Stimulated activated CD8-positive, alpha-beta memory T cell treated with anti-CD3 and anti-CD28 coated beads, Interleukin-12 subunit alpha, Interleukin-12 subunit beta, amount 100 ng/mL, for 1 hour (primary cell): ENCODE data around the gene SMARCA4.

Experiments used
- DNase-seq: peaks from one replicate; pipeline ENCODE4 v3.0.0-alpha.2; 2020; ENCODE audit warnings: low read depth

The SMARCA4 gene

GRCh38 chr19:11012507-11012906 lies 51.7 kb downstream of the SMARCA4 start:
- no peak for DNase-seq

DNA sequence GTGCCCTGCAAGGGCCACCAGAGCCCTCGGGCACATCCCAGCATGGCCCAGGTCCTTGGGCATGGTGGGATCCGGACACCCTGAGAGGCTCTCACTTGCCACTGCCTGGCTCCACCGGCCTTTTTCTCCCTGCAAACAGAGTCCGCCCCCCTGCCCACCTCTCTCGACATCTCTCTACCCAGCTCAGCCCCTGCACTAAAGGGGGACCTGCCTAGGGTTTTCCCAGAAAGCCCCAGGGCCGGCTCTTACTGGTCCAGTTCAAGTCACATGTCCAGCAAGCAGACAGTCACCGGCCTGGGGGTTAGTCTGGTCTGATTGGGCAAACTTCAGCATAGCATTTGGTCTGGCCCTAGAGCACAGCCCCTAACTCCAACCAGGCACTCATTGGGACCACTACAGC lies 52.9 kb downstream of the SMARCA4 start:
- DNase-seq = no peak

- no peak for DNase-seq
Observed at GRCh38 chr19:11014403-11014911, 53.6 kb downstream of the SMARCA4 start.

GRCh38 chr19:11016631-11017030 lies 55.8 kb downstream of the SMARCA4 start:
- no peak for DNase-seq

GRCh38 chr19:11017275-11018035 lies 56.6 kb downstream of the SMARCA4 start:
- DNase-seq = no peak

- DNase-seq = no peak
Observed at GRCh38 chr19:11018179-11018578, 57.3 kb downstream of the SMARCA4 start.

DNA sequence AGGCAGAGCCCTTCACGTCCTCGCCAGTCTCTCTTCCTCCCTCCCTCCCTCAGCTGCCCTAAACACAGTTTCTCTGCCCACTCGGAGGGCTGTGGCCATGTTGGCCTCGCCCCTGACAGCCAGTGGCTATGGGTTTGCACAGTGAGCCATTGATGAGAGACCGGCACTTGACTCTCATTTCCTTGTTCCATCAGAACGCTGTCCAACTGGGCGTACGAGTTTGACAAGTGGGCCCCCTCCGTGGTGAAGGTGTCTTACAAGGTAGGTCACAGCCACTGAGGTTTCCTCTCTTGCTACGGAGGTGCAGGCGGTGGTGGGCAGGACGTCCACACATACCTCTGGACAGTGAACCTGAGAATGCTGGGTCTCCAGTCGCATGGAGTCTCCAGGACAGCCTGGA lies 57.9 kb downstream of the SMARCA4 start:
- DNase-seq = no peak

- no peak for DNase-seq
Observed at GRCh38 chr19:11019262-11019661, 58.4 kb downstream of the SMARCA4 start.

DNA sequence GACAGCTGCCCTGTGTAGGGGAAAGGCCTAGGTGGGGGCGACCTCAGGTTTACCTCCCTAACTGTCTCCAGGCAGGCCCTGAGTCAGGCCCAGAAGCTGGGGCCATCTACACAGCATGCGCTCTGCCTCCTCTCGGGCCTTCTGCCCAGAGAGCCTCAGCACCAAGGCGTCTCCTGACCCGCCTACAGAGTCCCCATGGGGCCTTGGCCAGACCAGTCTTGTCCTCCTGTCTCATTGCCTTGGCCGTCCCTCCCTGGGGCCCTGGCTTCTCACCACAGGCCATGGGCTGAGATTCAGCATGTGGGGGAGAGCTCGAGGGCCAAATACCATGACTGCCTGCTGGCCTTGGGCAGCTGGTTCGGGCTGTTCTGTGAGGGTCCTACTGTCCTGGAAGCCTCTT lies 59.0 kb downstream of the SMARCA4 start:
- DNase-seq = no peak

DNA sequence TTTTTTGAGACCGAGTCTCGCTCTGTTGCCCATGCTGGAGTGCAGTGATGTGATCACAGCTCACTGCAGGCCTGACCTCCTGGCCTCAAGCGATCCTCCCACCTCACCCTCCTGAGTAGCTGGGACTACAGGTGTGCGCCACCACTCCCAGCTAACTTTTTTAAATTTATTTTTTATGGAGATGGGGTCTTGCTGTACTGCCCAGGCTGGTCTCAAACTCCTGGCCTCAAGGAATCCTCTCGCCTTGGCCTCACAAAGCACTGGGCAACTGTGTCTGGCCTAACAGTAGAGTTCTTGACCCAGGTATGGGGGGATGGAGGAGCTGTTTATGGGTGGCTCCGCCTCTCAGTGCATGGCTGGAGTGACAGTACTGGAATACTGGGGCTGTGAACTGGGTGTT lies 59.6 kb downstream of the SMARCA4 start:
- no peak for DNase-seq

GRCh38 chr19:11020982-11021759 lies 60.3 kb downstream of the SMARCA4 start:
- no peak for DNase-seq

GRCh38 chr19:11021760-11022144 lies 60.9 kb downstream of the SMARCA4 start:
- no peak for DNase-seq

DNA sequence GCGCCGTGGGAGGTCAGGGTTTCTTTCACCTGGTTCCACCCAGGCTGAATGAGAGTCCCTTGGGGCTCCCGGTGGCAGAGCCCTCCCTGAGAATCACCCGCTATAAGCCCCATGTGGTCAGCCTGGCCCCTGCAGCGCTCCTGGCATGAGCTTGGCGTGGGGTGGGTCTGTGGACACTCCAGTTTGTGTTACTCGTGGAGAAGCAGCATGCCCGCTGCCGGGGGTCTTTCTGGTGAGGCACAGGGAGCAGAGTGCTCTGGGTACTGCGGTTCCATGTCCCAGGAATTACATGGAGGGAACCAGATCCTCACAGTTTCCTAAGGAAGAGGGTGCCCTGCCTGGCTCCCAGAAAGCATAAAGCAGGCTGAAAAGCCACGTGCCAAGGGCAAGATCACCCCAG lies 62.2 kb downstream of the SMARCA4 start:
- DNase-seq = no peak

DNA sequence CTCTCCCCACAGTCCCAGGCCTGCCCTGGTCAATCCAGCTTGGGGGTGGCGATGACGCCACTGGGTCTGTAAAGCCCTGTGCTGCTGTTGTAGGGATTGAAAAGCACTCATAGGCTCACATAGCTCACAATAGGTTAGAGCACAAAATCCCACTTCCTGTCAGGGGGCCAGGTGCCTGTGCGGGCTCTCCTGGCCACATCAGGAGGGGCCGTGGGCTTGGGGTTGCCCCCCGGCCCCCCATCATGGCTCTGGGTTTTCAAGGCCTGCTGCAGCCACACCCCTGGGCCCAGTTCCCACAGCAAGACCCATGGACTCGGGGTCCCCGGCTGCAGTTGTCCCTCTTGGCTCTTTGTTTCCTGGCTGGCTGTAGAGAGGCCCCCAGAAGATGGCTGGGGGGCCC lies 62.9 kb downstream of the SMARCA4 start:
- no peak for DNase-seq

GRCh38 chr19:11024259-11024658 lies 63.4 kb downstream of the SMARCA4 start:
- no peak for DNase-seq

DNA sequence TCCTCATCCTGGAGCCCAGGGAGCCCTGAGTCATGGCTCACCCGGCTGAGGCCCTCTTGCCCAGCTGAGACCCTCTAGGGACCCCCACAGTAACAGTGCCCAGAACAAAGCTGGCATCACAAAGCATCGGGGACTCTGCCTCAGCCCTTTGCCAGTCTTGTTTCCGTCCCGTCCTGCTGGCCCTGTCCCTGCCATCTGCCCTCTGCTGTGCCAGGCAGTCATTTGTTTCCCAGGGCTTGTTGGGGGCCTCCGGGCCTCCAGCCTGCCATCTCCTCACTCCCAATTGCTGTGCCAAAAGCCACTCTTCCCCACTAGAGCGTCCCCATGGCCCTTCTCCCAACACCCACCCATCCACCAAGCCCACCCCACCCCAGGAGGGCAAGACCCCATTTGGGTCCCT lies 64.2 kb downstream of the SMARCA4 start:
- no peak for DNase-seq

DNA sequence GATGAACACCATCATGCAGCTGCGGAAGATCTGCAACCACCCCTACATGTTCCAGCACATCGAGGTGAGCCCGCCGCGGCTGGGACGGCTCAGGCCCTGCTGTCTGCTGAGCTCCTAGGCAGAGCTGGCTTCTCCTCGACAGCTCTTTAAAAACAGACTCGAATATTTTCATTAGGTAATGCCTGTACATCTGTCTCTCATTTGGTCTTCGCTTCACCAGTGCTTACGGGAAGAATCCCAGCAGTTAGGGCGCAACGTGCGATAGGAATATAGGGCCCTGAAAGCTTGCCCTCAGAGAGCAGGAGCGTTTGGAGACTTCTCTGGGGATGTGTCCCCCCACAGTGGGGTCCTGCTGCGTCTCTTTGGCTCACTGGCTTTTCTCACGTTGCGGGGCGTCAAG lies 64.6 kb downstream of the SMARCA4 start:
- no peak for DNase-seq

DNA sequence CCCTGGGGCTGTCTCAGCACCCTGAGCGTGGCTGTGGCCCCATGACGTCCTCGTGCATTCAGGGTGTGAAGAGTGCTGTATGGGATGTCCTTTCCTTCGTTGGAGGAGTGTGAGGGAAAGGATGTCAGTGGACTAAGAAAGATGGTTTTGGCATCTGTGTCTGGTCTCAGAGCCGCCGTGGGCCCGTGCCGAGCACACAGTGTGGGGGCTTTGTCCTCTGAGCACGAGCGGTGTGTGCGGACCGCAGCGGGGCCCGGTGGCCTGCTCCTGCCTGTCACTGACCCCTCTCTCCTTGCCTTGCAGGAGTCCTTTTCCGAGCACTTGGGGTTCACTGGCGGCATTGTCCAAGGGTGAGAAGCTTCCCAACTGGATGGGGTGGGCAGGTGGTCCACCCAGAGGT lies 65.2 kb downstream of the SMARCA4 start:
- no peak for DNase-seq

- DNase-seq = no peak
Observed at GRCh38 chr19:11027381-11027780, 66.6 kb downstream of the SMARCA4 start.

DNA sequence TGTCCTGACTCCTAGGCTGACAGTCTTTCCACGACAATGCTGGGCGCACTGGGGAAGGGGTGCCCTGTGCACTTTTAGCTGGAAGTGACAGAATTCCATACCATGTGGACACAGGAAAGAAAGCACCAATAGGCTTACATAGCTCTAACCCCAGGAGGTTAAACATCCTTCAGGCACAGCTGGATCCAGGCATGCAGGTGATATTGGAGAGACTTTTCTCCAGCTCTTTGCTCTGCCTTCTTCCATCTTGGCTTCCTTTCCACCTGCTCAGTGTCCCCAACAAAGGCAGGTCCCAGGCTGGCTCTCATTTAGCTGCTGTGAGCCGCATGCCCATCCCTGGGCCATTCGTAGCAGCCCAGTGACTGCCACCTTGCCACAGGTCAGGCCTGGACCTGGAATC lies 67.3 kb downstream of the SMARCA4 start:
- no peak for DNase-seq

GRCh38 chr19:11031421-11032070 lies 70.7 kb downstream of the SMARCA4 start:
- DNase-seq = no peak

DNA sequence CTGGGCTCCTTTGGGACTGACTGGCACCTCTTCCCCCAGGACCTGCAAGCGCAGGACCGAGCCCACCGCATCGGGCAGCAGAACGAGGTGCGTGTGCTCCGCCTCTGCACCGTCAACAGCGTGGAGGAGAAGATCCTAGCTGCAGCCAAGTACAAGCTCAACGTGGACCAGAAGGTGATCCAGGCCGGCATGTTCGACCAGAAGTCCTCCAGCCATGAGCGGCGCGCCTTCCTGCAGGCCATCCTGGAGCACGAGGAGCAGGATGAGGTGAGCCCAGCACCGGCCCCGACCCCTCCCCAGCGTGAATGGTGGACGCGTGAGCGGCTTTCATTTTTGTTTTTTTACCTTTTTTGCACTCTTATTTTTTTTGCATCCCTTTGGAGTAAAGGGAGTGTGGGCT lies 72.4 kb downstream of the SMARCA4 start:
- DNase-seq = no peak

- no peak for DNase-seq
Observed at GRCh38 chr19:11033763-11034162, 72.9 kb downstream of the SMARCA4 start.
